SK-N-MC (cell line): Measurements from ENCODE around the gene RLN1.
"Not testable (repeated sequence)": the region's sequence is repeated elsewhere in the genome, so short reads cannot be mapped to it uniquely, and the experiment has no call there.

Source experiments
- EZH2 ChIP-seq: fragments of 200-600 bp; sonication (generic); IDR thresholded peaks from one replicate; pipeline ENCODE4 v1.6.1; 2017; ENCODE audit warnings: antibody characterized with exemption
- POLR2AphosphoS5 ChIP-seq: IDR thresholded peaks from 2 replicates; pipeline ENCODE4 v1.6.1; 2012; ENCODE audit warnings: mild to moderate bottlenecking, low read depth, low read length, borderline replicate concordance

- not testable (repeated sequence) for TF ChIP-seq EZH2, POLR2AphosphoS5
Observed at GRCh38 chr9:5303840-5304795, 35.6 kb downstream of the RLN1 start, which contains the start of gene RLN2.
